Left lung (tissue), 10 donors: ENCODE results near the gene SUSD5. TPM values are rescaled to one million over a fixed set of nuclear protein-coding genes. Genes with fewer than 3 reads are reported as not detected.

Source experiments
- ATAC-seq: fragments of 200-7000 bp; cut with Tn5 transposase; one replicate; pipeline ENCODE4 v1.9.1; 2020; ENCODE audit warnings: moderate library complexity
- DNase-seq, 4 donors: peaks; one replicate each; pipeline ENCODE4 v3.0.0-alpha.2; 2013 to 2020
- H3K27ac ChIP-seq, 2 donors: fragments of 200-600 bp; sonication (generic) in 1 of 2; one replicate each; pipeline versions ENCODE4 v1.5.0 to v1.8.0; 2020 to 2021
- H3K27me3 ChIP-seq, 2 donors: fragments of 200-600 bp; sonication (generic) in 1 of 2; one replicate each; pipeline versions ENCODE4 v1.5.0 to v1.8.0; 2020 to 2021
- H3K36me3 ChIP-seq, 2 donors: fragments of 200-600 bp; sonication (generic) in 1 of 2; one replicate each; pipeline versions ENCODE4 v1.5.0 to v1.8.0; 2020 to 2021
- H3K4me1 ChIP-seq, 2 donors: fragments of 200-600 bp; one replicate each; pipeline ENCODE4 v1.8.0; 2021
- H3K4me3 ChIP-seq, 2 donors: fragments of 200-600 bp; sonication (generic) in 1 of 2; one replicate each; pipeline versions ENCODE4 v1.5.0 to v1.8.0; 2020 to 2021; ENCODE audit warnings: mild to moderate bottlenecking in 1 of 2
- H3K9me3 ChIP-seq, 2 donors: fragments of 200-600 bp; sonication (generic) in 1 of 2; one replicate each; pipeline versions ENCODE4 v1.5.0 to v1.8.0; 2020 to 2021
- CTCF ChIP-seq, 2 donors: fragments of 200-600 bp; sonication (generic) in 1 of 2; IDR thresholded peaks; one replicate each; pipeline versions ENCODE4 v1.5.0 to v1.8.0; 2021; ENCODE audit warnings: antibody characterized with exemption in 2 of 2
- intact Hi-C, 2 donors: fragments of 100-400 bp; cut with DNase I; formaldehyde crosslinking; loops; one replicate each; pipeline versions ENCODE4 v1.11.2 to v1.14.2; 2022
- polyA plus RNA-seq, 6 donors: library from polyadenylated mRNA; unstranded; fragments of 120-200 nt; gene quantifications; one replicate each; pipeline ENCODE4 v1.2.1, GENCODE V29; 2013; ENCODE audit not compliant: insufficient read length in 6 of 6
- total RNA-seq, 2 donors: library from RNA; stranded (reverse); fragmentation: NEBNext Ultra II Directional; extraction: Animal tissue kit (Norgen Biotek cat#: 25700); gene quantifications; one replicate each; pipeline ENCODE4 v1.2.1, GENCODE V29; 2021
- donor health status: DM: no; HTN: yes; CAD: no.
- donor health status: DM: no; HTN: no; CAD: no.

Gene SUSD5
- total and polyA plus RNA-seq, 8 donors, result 1.3 to 4.3 (median 3.0) TPM

GRCh38 chr3:33105341-33105948 is 113.2 kb downstream of the SUSD5 start:
- H3K27ac ChIP-seq, result no peak overlapping the region
- no peaks in the 10 kb centered on the region for H3K4me1 ChIP-seq
- no peak for TF ChIP-seq CTCF (IDR thresholded peaks at IDR 0.05)
- no peaks in the 10 kb centered on the region for H3K9me3 ChIP-seq
- no peak overlapping the region for H3K4me3 ChIP-seq
- H3K36me3 ChIP-seq, result no peaks in the 10 kb centered on the region
- intact Hi-C loops, result no loop called here
- ATAC-seq (no peak), DNase-seq (no peak)
- H3K27me3 ChIP-seq, result no peaks in the 10 kb centered on the region

GRCh38 chr3:33104803-33105202 is 113.8 kb downstream of the SUSD5 start:
- Histone ChIP-seq H3K4me1 (no peaks in the 10 kb centered on the region), H3K4me3 (no peak overlapping the region), H3K27ac (no peak overlapping the region), H3K9me3 (no peaks in the 10 kb centered on the region), H3K27me3 (no peaks in the 10 kb centered on the region), H3K36me3 (no peaks in the 10 kb centered on the region)
- TF ChIP-seq CTCF (IDR thresholded peaks at IDR 0.05), result no peak
- intact Hi-C loops, result no loop called here
- no peak for DNase-seq
- ATAC-seq, result no peak

GRCh38 chr3:33103480-33103879 is 115.1 kb downstream of the SUSD5 start:
- no peaks in the 10 kb centered on the region for H3K27me3 ChIP-seq
- no peaks in the 10 kb centered on the region for H3K36me3 ChIP-seq
- TF ChIP-seq CTCF (IDR thresholded peaks at IDR 0.05), result no peak
- no peaks in the 10 kb centered on the region for H3K9me3 ChIP-seq
- no peak for DNase-seq
- intact Hi-C loops, result no loop called here
- no peaks in the 10 kb centered on the region for H3K4me1 ChIP-seq
- H3K27ac ChIP-seq, result no peak overlapping the region
- H3K4me3 ChIP-seq, result no peak overlapping the region
- no peak for ATAC-seq

GRCh38 chr3:33103034-33103433 is 115.6 kb downstream of the SUSD5 start:
- Histone ChIP-seq H3K9me3 (no peaks in the 10 kb centered on the region), H3K27ac (no peak overlapping the region), H3K4me3 (no peak overlapping the region), H3K27me3 (no peaks in the 10 kb centered on the region), H3K36me3 (no peaks in the 10 kb centered on the region), H3K4me1 (peaks cover 0 to 3% of the 10 kb centered on the region in 2 donors)
- DNase-seq, result no peak
- ATAC-seq, result no peak
- intact Hi-C loops, result no loop called here
- no peak for TF ChIP-seq CTCF (IDR thresholded peaks at IDR 0.05)

GRCh38 chr3:33100229-33100628 is 118.4 kb downstream of the SUSD5 start:
- H3K36me3 ChIP-seq, result no peaks in the 10 kb centered on the region
- peaks cover 0 to 20% of the 10 kb centered on the region in 2 donors for H3K4me1 ChIP-seq
- no peaks in the 10 kb centered on the region for H3K9me3 ChIP-seq
- H3K4me3 ChIP-seq, result no peak overlapping the region
- no peak for ATAC-seq
- intact Hi-C loops, result no loop called here
- no peak overlapping the region for H3K27ac ChIP-seq
- no peak for TF ChIP-seq CTCF (IDR thresholded peaks at IDR 0.05)
- no peaks in the 10 kb centered on the region for H3K27me3 ChIP-seq
- no peak for DNase-seq

Other genes starting within 250 kb of the SUSD5 start
- 10 to 100 TPM; 90.1 to 93.4 TPM for gene GLB1, start 121.7 kb downstream of the SUSD5 start, total RNA-seq
- 10 to 100 TPM; 64.3 to 76.2 (median 71.0) TPM for gene GLB1, start 121.7 kb downstream of the SUSD5 start, polyA plus RNA-seq
- gene TMPPE, start 121.7 kb downstream of the SUSD5 start, total RNA-seq, result 10 to 100 TPM; 14.4 to 18.7 TPM
- gene TMPPE, start 121.7 kb downstream of the SUSD5 start, polyA plus RNA-seq, result 1 to 10 TPM; 2.0 to 2.4 (median 2.1) TPM
- 100 to 1,000 TPM; 228 to 238 TPM for gene CRTAP, start 104.8 kb downstream of the SUSD5 start, total RNA-seq
- gene CRTAP, start 104.8 kb downstream of the SUSD5 start, polyA plus RNA-seq, result 100 to 1,000 TPM; 229 to 248 (median 243) TPM
- gene FBXL2, start 58.6 kb upstream of the SUSD5 start, total RNA-seq, result 10 to 100 TPM in 1 of 2 donors, 1 to 10 TPM in 1; 7.5 to 16.8 TPM
- gene FBXL2, start 58.6 kb upstream of the SUSD5 start, polyA plus RNA-seq, result 10 to 100 TPM; 27.7 to 35.7 (median 31.6) TPM
- 10 to 100 TPM; 60.9 to 66.4 TPM for gene UBP1, start 221.6 kb upstream of the SUSD5 start, total RNA-seq
- gene UBP1, start 221.6 kb upstream of the SUSD5 start, polyA plus RNA-seq, result 100 to 1,000 TPM; 116 to 135 (median 129) TPM